GM23248 (cell line): Measurements from ENCODE around the gene TRAFD1. TPM values are rescaled to one million over a fixed set of nuclear protein-coding genes. Genes with fewer than 3 reads are reported as not detected.

Experiments used
- DNase-seq: peaks from one replicate; pipeline ENCODE4 v3.0.0-alpha.2; 2015
- H2AFZ ChIP-seq: fragments of 200-600 bp; sonication (generic); 2 replicates; pipeline ENCODE4 v1.6.1; 2016; ENCODE audit warnings: antibody characterized with exemption
- H3F3A ChIP-seq: fragments of 200-600 bp; sonication (generic); 2 replicates; pipeline ENCODE4 v1.6.1; 2016; ENCODE audit warnings: mild to moderate bottlenecking, antibody characterized with exemption, mixed run types; ENCODE audit not compliant: insufficient read depth
- H3K27ac ChIP-seq: fragments of 200-600 bp; sonication (generic); 2 replicates; pipeline ENCODE4 v1.5.1; 2016; ENCODE audit warnings: mild to moderate bottlenecking
- H3K27me3 ChIP-seq: fragments of 200-600 bp; sonication (generic); replicated peaks from 2 replicates; pipeline ENCODE4 v1.6.1; 2016; ENCODE audit warnings: mild to moderate bottlenecking; ENCODE audit not compliant: insufficient read depth
- H3K36me3 ChIP-seq: fragments of 200-600 bp; sonication (generic); 2 replicates; pipeline ENCODE4 v1.6.1; 2016; ENCODE audit warnings: low read depth, mild to moderate bottlenecking
- H3K4me1 ChIP-seq: fragments of 200-600 bp; sonication (generic); 2 replicates; pipeline ENCODE4 v1.6.1; 2016; ENCODE audit warnings: mild to moderate bottlenecking; ENCODE audit not compliant: insufficient read depth
- H3K4me2 ChIP-seq: fragments of 200-600 bp; sonication (generic); one replicate; pipeline ENCODE4 v1.6.1; 2016; ENCODE audit warnings: mild to moderate bottlenecking; ENCODE audit not compliant: unreplicated experiment
- H3K4me3 ChIP-seq: fragments of 200-600 bp; sonication (generic); 2 replicates; pipeline ENCODE4 v1.5.1; 2016; ENCODE audit warnings: mild to moderate bottlenecking
- H3K79me2 ChIP-seq: fragments of 200-600 bp; sonication (generic); 2 replicates; pipeline ENCODE4 v1.6.1; 2016; ENCODE audit warnings: mild to moderate bottlenecking; ENCODE audit not compliant: insufficient read depth
- H3K9ac ChIP-seq: fragments of 200-600 bp; sonication (generic); 2 replicates; pipeline ENCODE4 v1.6.1; 2016; ENCODE audit warnings: mild to moderate bottlenecking
- H3K9me2 ChIP-seq: fragments of 200-600 bp; sonication (generic); 2 replicates; pipeline ENCODE4 v1.6.1; 2016; ENCODE audit warnings: mixed run types, mild to moderate bottlenecking, moderate library complexity; ENCODE audit not compliant: insufficient read depth
- H3K9me3 ChIP-seq: fragments of 200-600 bp; sonication (generic); one replicate; pipeline ENCODE4 v1.6.1; 2017; ENCODE audit warnings: low read depth
- H4K20me1 ChIP-seq: fragments of 200-600 bp; sonication (generic); 2 replicates; pipeline ENCODE4 v1.6.0; 2016; ENCODE audit not compliant: insufficient read depth
- EZH2 ChIP-seq: fragments of 200-600 bp; sonication (generic); IDR thresholded peaks from 2 replicates; pipeline ENCODE4 v1.6.1; 2018; ENCODE audit warnings: antibody characterized with exemption, mild to moderate bottlenecking; ENCODE audit not compliant: insufficient read depth, poor library complexity, severe bottlenecking
- EZH2phosphoT487 ChIP-seq: fragments of 200-600 bp; sonication (generic); IDR thresholded peaks from 2 replicates; pipeline ENCODE4 v1.6.1; 2018; ENCODE audit warnings: antibody characterized with exemption, moderate library complexity, mild to moderate bottlenecking, low read depth; ENCODE audit not compliant: insufficient read depth
- WGBS, 2 experiments: methylation state at CpG; one replicate each; pipeline ENCODE4 v1.1.6; 2015 to 2017; ENCODE audit warnings: low lambda C conversion rate in 2 of 2, low coverage in 1 of 2; ENCODE audit errors: missing lambda C conversion rate in 2 of 2; 5-methylcytosine and 5-hydroxymethylcytosine counted together
- in situ Hi-C: fragments of 300-500 bp; cut with MboI; formaldehyde crosslinking; loops from 2 replicates; pipeline ENCODE4 v1.15.0; 2020
- polyA plus RNA-seq: library from polyadenylated mRNA; unstranded; fragments of >200 nt; fragmentation: Nextera tagmentation; extraction: Ambion mirVana; gene quantifications from 2 replicates; pipeline ENCODE4 v1.2.1, GENCODE V29; 2016
- total RNA-seq: library from RNA; depleted of rRNA; stranded (reverse); fragments of >200 nt; shearing (Covaris generic); gene quantifications from 2 replicates; pipeline ENCODE4 v1.2.3, GENCODE V29; 2014

The TRAFD1 gene
- total and polyA plus RNA-seq, 2 experiments from 2014 or later, result 31.7 to 34.2 TPM

DNA sequence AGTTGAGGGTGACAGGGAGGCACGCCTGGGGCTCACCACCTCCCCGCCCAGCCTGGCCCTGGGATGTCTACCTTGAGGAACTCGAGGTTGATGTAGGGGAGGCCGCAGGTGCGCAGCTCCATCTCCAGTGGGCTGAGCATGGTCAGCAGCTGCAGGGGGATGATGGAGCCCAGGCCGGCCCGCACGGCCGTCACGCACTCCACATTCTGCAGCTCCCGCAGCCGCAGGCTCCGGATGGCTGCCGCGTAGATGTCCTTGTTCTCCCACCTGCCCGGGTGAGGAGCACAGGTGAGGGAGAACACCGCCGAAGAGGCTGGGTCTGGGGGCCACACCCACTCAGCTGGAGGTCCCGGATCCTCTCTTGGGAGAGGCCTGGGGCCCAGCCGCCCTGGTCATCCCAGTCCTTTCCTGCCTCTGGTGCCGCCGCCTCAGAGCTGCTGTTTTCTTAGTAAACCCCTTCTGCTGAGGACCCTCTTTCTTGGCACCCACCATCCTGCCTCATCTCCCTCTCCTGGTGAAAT lies 38.2 kb downstream of the TRAFD1 start:
- H3K4me2 ChIP-seq, result no peak overlapping the region
- no peaks in the 10 kb centered on the region for H3F3A ChIP-seq
- no peak overlapping the region for H3K27ac ChIP-seq
- no peaks in the 10 kb centered on the region for H3K9me2 ChIP-seq
- no peaks in the 10 kb centered on the region for H3K27me3 ChIP-seq
- H3K79me2 ChIP-seq, result no peaks in the 10 kb centered on the region
- WGBS, 2 experiments, result 97% methylated on average over 22 of the region's 22 CpGs
- H4K20me1 ChIP-seq, result no peaks in the 10 kb centered on the region
- H2AFZ ChIP-seq, result no peak overlapping the region
- TF ChIP-seq EZH2phosphoT487 (no peak), EZH2 (no peak)
- H3K9me3 ChIP-seq, result no peaks in the 10 kb centered on the region
- no peak overlapping the region for H3K9ac ChIP-seq
- 0 out of 2 replicates have a peak, but pooled peaks cover 2% of the 10 kb centered on the region for H3K36me3 ChIP-seq
- no peak overlapping the region for H3K4me3 ChIP-seq
- in situ Hi-C loops, result no loop called here
- no peak for DNase-seq
- no peaks in the 10 kb centered on the region for H3K4me1 ChIP-seq

GRCh38 chr12:112164011-112164660 lies 38.8 kb downstream of the TRAFD1 start:
- WGBS, 2 experiments, result 90 to 91% methylated on average over 24 to 26 of the region's 26 CpGs

DNA sequence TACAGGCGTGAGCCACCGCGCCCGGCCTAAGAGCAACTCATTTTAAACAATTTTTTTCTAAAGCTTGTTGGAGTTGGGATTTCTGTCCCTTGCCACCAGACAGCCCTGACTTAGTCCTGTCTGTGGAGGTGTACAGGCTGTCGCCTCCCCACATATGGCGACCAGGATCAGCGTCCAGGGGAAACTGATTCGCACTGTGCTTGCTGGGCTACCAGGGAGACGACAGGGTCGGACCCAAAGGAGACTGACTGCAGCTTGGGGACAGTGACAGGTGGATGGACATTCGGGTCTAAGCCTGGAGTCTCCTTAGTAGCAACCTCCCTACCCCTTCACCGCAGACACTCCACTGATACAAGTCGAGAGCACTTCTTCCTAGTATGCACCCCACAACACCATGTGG lies 40.3 kb downstream of the TRAFD1 start:
- H3K27me3 ChIP-seq, result no peaks in the 10 kb centered on the region
- no peaks in the 10 kb centered on the region for H3K9me3 ChIP-seq
- DNase-seq, result no peak
- no peak overlapping the region for H2AFZ ChIP-seq
- TF ChIP-seq EZH2 (no peak), EZH2phosphoT487 (no peak)
- H3K27ac ChIP-seq, result no peak overlapping the region
- no peaks in the 10 kb centered on the region for H3K9me2 ChIP-seq
- H3K9ac ChIP-seq, result no peak overlapping the region
- H3K36me3 ChIP-seq, result no peaks in the 10 kb centered on the region
- H3F3A ChIP-seq, result no peaks in the 10 kb centered on the region
- H3K79me2 ChIP-seq, result no peaks in the 10 kb centered on the region
- WGBS, 2 experiments, result 97 to 98% methylated on average over 13 of the region's 13 CpGs
- H3K4me3 ChIP-seq, result no peak overlapping the region
- in situ Hi-C loops, result no loop called here
- H3K4me1 ChIP-seq, result no peaks in the 10 kb centered on the region
- no peak overlapping the region for H3K4me2 ChIP-seq
- no peaks in the 10 kb centered on the region for H4K20me1 ChIP-seq

More at GRCh38 chr12:112164011-112164660, 38.8 kb downstream of the TRAFD1 start:
- in situ Hi-C loops, result no loop called here
- Histone ChIP-seq H3K27ac (no peak overlapping the region), H3K4me2 (no peak overlapping the region), H3K9ac (no peak overlapping the region), H3K4me3 (no peak overlapping the region), H3K9me2 (no peaks in the 10 kb centered on the region), H3K36me3 (0 out of 2 replicates have a peak, but pooled peaks cover 2% of the 10 kb centered on the region), H3F3A (no peaks in the 10 kb centered on the region), H3K4me1 (no peaks in the 10 kb centered on the region), H2AFZ (no peak overlapping the region), H4K20me1 (no peaks in the 10 kb centered on the region), H3K9me3 (no peaks in the 10 kb centered on the region), H3K27me3 (no peaks in the 10 kb centered on the region), H3K79me2 (no peaks in the 10 kb centered on the region)
- TF ChIP-seq EZH2phosphoT487 (no peak), EZH2 (no peak)
- no peak for DNase-seq

DNA sequence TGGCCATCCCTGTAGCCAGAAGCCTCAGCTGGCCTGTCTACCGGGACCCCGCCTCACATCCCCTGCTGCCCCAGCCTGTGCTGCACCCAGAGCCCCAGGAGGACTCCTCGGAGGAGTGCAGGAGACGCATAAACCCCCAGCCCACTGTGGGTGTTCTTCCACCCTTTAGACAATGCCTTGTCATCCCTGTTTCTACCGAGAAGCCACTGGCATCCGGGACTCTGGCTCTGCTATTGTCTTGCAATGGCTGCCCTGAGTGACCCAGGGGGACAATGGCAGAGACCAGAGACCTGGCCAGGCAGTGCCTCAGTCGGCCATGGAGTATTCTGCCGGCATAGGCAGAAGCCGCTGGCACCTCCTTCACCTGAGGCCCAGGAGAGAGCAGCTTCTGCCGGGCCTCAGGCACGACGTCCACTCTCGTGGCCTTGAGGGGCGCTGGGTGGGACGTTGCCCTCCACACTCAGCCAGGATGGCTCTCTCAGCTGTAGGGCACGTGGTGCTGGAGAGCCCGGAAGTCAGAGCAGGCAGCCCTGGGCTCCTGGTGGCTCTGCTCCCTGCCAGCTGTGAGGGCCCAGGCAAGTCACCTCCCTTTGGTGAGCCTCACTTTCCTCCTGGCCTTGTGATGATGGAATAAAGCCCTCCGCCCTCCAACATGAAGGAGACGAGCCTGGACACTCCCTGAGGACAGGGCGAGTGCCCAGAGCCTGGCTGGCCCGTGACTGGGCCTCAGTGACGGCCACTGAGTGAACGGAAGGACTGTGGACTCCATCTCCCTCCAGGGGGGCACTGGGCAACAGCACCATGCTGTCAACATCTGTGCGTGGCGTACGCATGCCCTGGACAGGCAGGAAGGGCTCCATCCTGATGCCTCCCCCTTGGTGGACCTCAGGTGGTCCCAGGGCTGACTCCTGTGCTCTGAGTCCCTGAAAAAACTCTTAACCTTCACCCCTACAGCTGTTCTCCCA lies 41.0 kb downstream of the TRAFD1 start:
- no peak for DNase-seq
- Histone ChIP-seq H3K4me3 (no peak overlapping the region), H3K36me3 (no peaks in the 10 kb centered on the region), H3K79me2 (no peaks in the 10 kb centered on the region), H3K9ac (no peak overlapping the region), H3K27me3 (no peaks in the 10 kb centered on the region), H3K4me2 (no peak overlapping the region), H3F3A (no peaks in the 10 kb centered on the region), H4K20me1 (no peaks in the 10 kb centered on the region), H3K9me3 (no peaks in the 10 kb centered on the region), H2AFZ (no peak overlapping the region), H3K4me1 (no peaks in the 10 kb centered on the region), H3K27ac (no peak overlapping the region), H3K9me2 (no peaks in the 10 kb centered on the region)
- 91 to 92% methylated on average over 26 of the region's 26 CpGs for whole genome bisulfite sequencing, 2 experiments
- in situ Hi-C loops, result no loop called here
- no peak for TF ChIP-seq EZH2phosphoT487
- no peak for TF ChIP-seq EZH2
